ENCODE results near the gene SIDT2. TPM values are rescaled to one million over a fixed set of nuclear protein-coding genes. Genes with fewer than 3 reads are reported as not detected.
A peak's percentile ranks its signal among the peaks of the same experiment; 100 is the strongest.
"Not testable (repeated sequence)": the region's sequence is repeated elsewhere in the genome, so short reads cannot be mapped to it uniquely, and the experiment has no call there.

The SIDT2 gene
- total RNA-seq, result 100 to 1,000 TPM in 1 of 2 donors, 10 to 100 TPM in 1; 93.8 to 129 TPM
- 69.5 TPM for polyA plus RNA-seq (ENCODE audit: insufficient read depth, low read depth, low replicate concordance)
- long read RNA-seq, donor 1, partial matches to known transcripts, result 0 of 2 reads
- long read RNA-seq, donor 1, other reads (novel, unspliced or antisense), result 0 of 2 reads
- long read RNA-seq, donor 2, full-length matches to known transcripts, result 2 of 2 reads
- long read RNA-seq, donor 2, partial matches to known transcripts, result 0 of 2 reads
- long read RNA-seq, donor 2, other reads (novel, unspliced or antisense), result 0 of 2 reads

GRCh38 chr11:117178210-117179034 lies at the start of gene SIDT2:
Gene SIDT2, plus strand, starts transcription at chr11:117178743. Its CDS starts 521 bp downstream, at chr11:117179264.
- intact Hi-C loops (cut with DNase I; ENCODE audit: low total_unique reads), result no loop called here
- H3K4me3 ChIP-seq, result peak within 1 kb of the TSS; percentile 97 to 99
- peaks cover 18% of the 10 kb centered on the region for H3K4me1 ChIP-seq
- DNase-seq, result peak; percentile 98
- H3K36me3 ChIP-seq (ENCODE audit: low read depth, missing control alignments), result no peaks in the 10 kb centered on the region
- H3K27me3 ChIP-seq, result no peaks in the 10 kb centered on the region
- 1 to 3% methylated on average over 19 to 51 of the region's 51 CpGs for WGBS, 2 donors
- TF ChIP-seq CTCF (IDR thresholded peaks at IDR 0.05), result peak in 1 of 3 experiments; percentile 38
- peak; percentile 95 for TF ChIP-seq POLR2A (IDR thresholded peaks at IDR 0.05)
- H3K27ac ChIP-seq, result peak within 1 kb of the TSS; percentile 94 to 98
- no peaks in the 10 kb centered on the region for H3K9me3 ChIP-seq

- H3K27me3 ChIP-seq; H3K4me1 ChIP-seq; intact Hi-C loops (cut with DNase I; ENCODE audit: low total_unique reads); H3K9me3 ChIP-seq; H3K27ac ChIP-seq; DNase-seq; H3K4me3 ChIP-seq; H3K36me3 ChIP-seq (ENCODE audit: low read depth, missing control alignments): not testable (repeated sequence)
- 86 to 94% methylated on average over 6 to 7 of the region's 7 CpGs for WGBS, 2 donors
Observed at GRCh38 chr11:117130396-117130795, 48.1 kb upstream of the SIDT2 start.

GRCh38 chr11:117130879-117131278 lies 47.7 kb upstream of the SIDT2 start:
- 88 to 91% methylated on average over 7 of the region's 7 CpGs for WGBS, 2 donors
- intact Hi-C loops (cut with DNase I; ENCODE audit: low total_unique reads), result no loop called here
- Histone ChIP-seq H3K4me1 (no peaks in the 10 kb centered on the region), H3K27ac (no peak overlapping the region), H3K36me3 (ENCODE audit: low read depth, missing control alignments) (no peaks in the 10 kb centered on the region), H3K27me3 (no peaks in the 10 kb centered on the region), H3K9me3 (no peaks in the 10 kb centered on the region), H3K4me3 (no peak overlapping the region)
- DNase-seq, result no peak
- TF ChIP-seq POLR2A (IDR thresholded peaks at IDR 0.05), result no peak

GRCh38 chr11:117134431-117134830 lies 44.1 kb upstream of the SIDT2 start:
- TF ChIP-seq CTCF (IDR thresholded peaks at IDR 0.05), result no peak
- TF ChIP-seq POLR2A (IDR thresholded peaks at IDR 0.05), result no peak
- Histone ChIP-seq H3K27me3 (no peaks in the 10 kb centered on the region), H3K9me3 (no peaks in the 10 kb centered on the region), H3K4me1 (no peaks in the 10 kb centered on the region), H3K4me3 (no peak overlapping the region), H3K27ac (no peak overlapping the region), H3K36me3 (ENCODE audit: low read depth, missing control alignments) (no peaks in the 10 kb centered on the region)
- intact Hi-C loops (cut with DNase I; ENCODE audit: low total_unique reads), result no loop called here
- 68 to 70% methylated on average over 2 to 3 of the region's 3 CpGs for WGBS, 2 donors
- no peak for DNase-seq

- no CpG with 5 or more reads among the region's 4 CpGs for WGBS, 2 donors
- H3K36me3 ChIP-seq (ENCODE audit: low read depth, missing control alignments); H3K4me3 ChIP-seq; H3K9me3 ChIP-seq; DNase-seq; intact Hi-C loops (cut with DNase I; ENCODE audit: low total_unique reads); H3K4me1 ChIP-seq; H3K27me3 ChIP-seq; H3K27ac ChIP-seq: not testable (repeated sequence)
Observed at GRCh38 chr11:117134979-117135378, 43.6 kb upstream of the SIDT2 start.

- WGBS, 2 donors, result no CpG with 5 or more reads among the region's 15 CpGs
- H3K4me3 ChIP-seq; H3K9me3 ChIP-seq; H3K36me3 ChIP-seq (ENCODE audit: low read depth, missing control alignments); H3K4me1 ChIP-seq; DNase-seq; intact Hi-C loops (cut with DNase I; ENCODE audit: low total_unique reads); H3K27me3 ChIP-seq; H3K27ac ChIP-seq: not testable (repeated sequence)
Observed at GRCh38 chr11:117137223-117138086, 41.1 kb upstream of the SIDT2 start.

Measured in testis (tissue), 5 donors.